HEK293T (cell line): ENCODE results near the gene CHST6.
"Not testable (repeated sequence)": the region's sequence is repeated elsewhere in the genome, so short reads cannot be mapped to it uniquely, and the experiment has no call there.

ENCODE experiments used
- BHLHE40 ChIP-seq: fragments of 450-650 bp; IDR thresholded peaks from 2 replicates; pipeline ENCODE4 v1.6.1; 2016; ENCODE audit warnings: mild to moderate bottlenecking, moderate library complexity, borderline replicate concordance
- FOXA1 ChIP-seq: fragments of 450-650 bp; IDR thresholded peaks from 2 replicates; pipeline ENCODE4 v1.6.1; 2016; ENCODE audit warnings: mild to moderate bottlenecking
- FOXK2 ChIP-seq: fragments of 450-650 bp; IDR thresholded peaks from 2 replicates; pipeline ENCODE4 v1.6.1; 2016; ENCODE audit warnings: mild to moderate bottlenecking
- HDGF ChIP-seq: fragments of 450-650 bp; IDR thresholded peaks from 2 replicates; pipeline ENCODE4 v1.6.1; 2017; ENCODE audit warnings: antibody characterized with exemption, borderline replicate concordance

DNA sequence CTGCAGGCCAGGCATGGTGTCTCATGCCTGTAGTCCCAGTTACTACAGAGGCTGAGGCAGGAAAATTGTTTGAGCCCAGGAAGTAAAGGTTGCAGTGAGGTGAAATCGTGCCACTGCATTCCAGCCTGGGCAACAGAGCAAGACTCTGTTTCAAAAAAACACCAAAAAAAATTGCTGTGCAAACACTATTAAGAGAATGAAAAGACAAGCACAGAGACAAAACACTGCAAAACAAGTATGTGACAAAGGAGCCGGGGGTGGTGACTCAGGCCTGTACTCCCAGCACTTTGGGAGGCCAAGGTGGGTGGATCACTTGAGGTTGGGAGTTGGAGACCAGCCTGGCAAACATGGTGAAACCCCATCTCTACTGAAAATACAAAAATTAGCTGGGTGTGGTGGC lies 68.7 kb downstream of the CHST6 start:
- not testable (repeated sequence) for TF ChIP-seq FOXA1, HDGF, FOXK2, BHLHE40
